Osteoblast (primary cell): ENCODE data around the gene ASGR1. TPM values are rescaled to one million over a fixed set of nuclear protein-coding genes. Genes with fewer than 3 reads are reported as not detected.
A peak's percentile ranks its signal among the peaks of the same experiment; 100 is the strongest.

Experiments used
- DNase-seq: peaks from one replicate; pipeline ENCODE4 v3.0.0; 2011; ENCODE audit warnings: low spot score, mixed read lengths; ENCODE audit not compliant: insufficient read length; ENCODE audit errors: missing footprints
- H2AFZ ChIP-seq: 2 replicates; pipeline ENCODE4 v1.6.0; 2011; ENCODE audit warnings: mild to moderate bottlenecking, low read length
- H3K27ac ChIP-seq: 2 replicates; pipeline ENCODE4 v1.5.1; 2011; ENCODE audit warnings: mild to moderate bottlenecking, low read depth, low read length, moderate library complexity
- H3K27me3 ChIP-seq: 2 replicates; pipeline ENCODE4 v1.6.0; 2012; ENCODE audit warnings: mild to moderate bottlenecking, control low read depth, inconsistent platforms, low read length, moderate library complexity; ENCODE audit not compliant: insufficient read depth
- H3K36me3 ChIP-seq: 2 replicates; pipeline ENCODE4 v1.5.1; 2011; ENCODE audit warnings: mild to moderate bottlenecking, low read length, control low read depth, moderate library complexity; ENCODE audit not compliant: insufficient read depth
- H3K4me1 ChIP-seq: 2 replicates; pipeline ENCODE4 v1.5.1; 2011; ENCODE audit warnings: mild to moderate bottlenecking, low read length, control low read depth, moderate library complexity; ENCODE audit not compliant: insufficient read depth
- H3K4me2 ChIP-seq: 2 replicates; pipeline ENCODE4 v1.6.0; 2011; ENCODE audit warnings: mild to moderate bottlenecking, low read length; ENCODE audit not compliant: insufficient read depth
- H3K4me3 ChIP-seq: fragments of 200-600 bp; sonication (generic); 3 replicates; pipeline ENCODE4 v1.5.1; 2012; ENCODE audit warnings: mild to moderate bottlenecking, low read length, inconsistent platforms; ENCODE audit not compliant: insufficient read depth
- H3K79me2 ChIP-seq: 2 replicates; pipeline ENCODE4 v1.6.0; 2012; ENCODE audit warnings: mild to moderate bottlenecking, low read length, control low read depth, inconsistent platforms; ENCODE audit not compliant: insufficient read depth
- H3K9me3 ChIP-seq: 2 replicates; pipeline ENCODE4 v1.5.1; 2011; ENCODE audit warnings: low read depth, low read length, control low read depth
- H4K20me1 ChIP-seq: 2 replicates; pipeline ENCODE4 v1.6.0; 2012; ENCODE audit warnings: mild to moderate bottlenecking, low read length, control low read depth; ENCODE audit not compliant: insufficient read depth
- total RNA-seq: library from RNA; depleted of rRNA; stranded (reverse); fragments of >200 nt; gene quantifications from 2 replicates; pipeline ENCODE4 v1.2.3, GENCODE V29; 2012
- TF ChIP-seq, protein P1 (sequence below): IDR thresholded peaks from 2 replicates; pipeline ENCODE4 v1.5.1; 2011; ENCODE audit warnings: mild to moderate bottlenecking, low read depth, low read length, moderate library complexity; ENCODE audit errors: extremely low read depth

Gene ASGR1
- total RNA-seq, 1 donor: 1.1 TPM

DNA sequence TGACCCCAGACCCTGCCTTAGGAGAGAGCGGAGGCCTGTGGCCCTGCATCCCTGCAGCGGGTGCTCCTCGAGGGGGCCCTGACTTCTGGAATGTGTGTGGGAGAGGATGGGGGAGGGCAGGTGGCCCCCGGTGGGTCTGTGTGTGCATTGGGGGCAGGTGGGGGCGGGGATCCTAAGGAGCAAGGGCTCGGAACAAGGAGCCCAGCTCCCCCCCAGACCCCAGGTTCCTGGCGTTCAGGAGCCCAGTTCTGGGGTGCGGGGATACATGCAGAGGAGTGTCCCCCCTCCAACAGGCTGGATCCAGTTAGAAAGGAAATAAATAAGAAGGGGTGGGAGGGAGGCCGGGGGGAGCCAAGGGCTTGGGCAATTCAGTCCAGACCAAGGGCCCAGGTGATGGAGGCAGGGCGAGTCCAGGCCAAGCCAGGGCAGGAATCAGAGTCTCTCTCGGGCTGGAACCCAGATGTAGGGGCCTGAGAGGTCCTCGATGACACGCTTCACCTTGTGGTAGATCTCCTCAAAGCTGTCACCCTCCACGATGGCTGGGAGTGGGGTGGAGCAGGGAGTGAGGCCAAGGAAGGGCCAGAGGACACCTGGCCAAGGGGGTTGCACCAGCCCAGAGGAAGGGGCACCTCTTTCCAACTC, 11.2 kb upstream of the ASGR1 start:
- H3K4me3 ChIP-seq: no peak overlapping the region
- TF ChIP-seq, protein P1, sequence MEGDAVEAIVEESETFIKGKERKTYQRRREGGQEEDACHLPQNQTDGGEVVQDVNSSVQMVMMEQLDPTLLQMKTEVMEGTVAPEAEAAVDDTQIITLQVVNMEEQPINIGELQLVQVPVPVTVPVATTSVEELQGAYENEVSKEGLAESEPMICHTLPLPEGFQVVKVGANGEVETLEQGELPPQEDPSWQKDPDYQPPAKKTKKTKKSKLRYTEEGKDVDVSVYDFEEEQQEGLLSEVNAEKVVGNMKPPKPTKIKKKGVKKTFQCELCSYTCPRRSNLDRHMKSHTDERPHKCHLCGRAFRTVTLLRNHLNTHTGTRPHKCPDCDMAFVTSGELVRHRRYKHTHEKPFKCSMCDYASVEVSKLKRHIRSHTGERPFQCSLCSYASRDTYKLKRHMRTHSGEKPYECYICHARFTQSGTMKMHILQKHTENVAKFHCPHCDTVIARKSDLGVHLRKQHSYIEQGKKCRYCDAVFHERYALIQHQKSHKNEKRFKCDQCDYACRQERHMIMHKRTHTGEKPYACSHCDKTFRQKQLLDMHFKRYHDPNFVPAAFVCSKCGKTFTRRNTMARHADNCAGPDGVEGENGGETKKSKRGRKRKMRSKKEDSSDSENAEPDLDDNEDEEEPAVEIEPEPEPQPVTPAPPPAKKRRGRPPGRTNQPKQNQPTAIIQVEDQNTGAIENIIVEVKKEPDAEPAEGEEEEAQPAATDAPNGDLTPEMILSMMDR: no peak
- no peaks in the 10 kb centered on the region for H3K4me1 ChIP-seq
- no peak overlapping the region for H3K27ac ChIP-seq
- peaks cover 2% of the 10 kb centered on the region for H4K20me1 ChIP-seq
- DNase-seq: peak; percentile 62
- H3K27me3 ChIP-seq: no peaks in the 10 kb centered on the region
- no peaks in the 10 kb centered on the region for H3K79me2 ChIP-seq
- peaks cover 35% of the 10 kb centered on the region for H3K36me3 ChIP-seq
- H3K9me3 ChIP-seq: no peaks in the 10 kb centered on the region
- no peak overlapping the region for H2AFZ ChIP-seq
- no peak overlapping the region for H3K4me2 ChIP-seq

DNA sequence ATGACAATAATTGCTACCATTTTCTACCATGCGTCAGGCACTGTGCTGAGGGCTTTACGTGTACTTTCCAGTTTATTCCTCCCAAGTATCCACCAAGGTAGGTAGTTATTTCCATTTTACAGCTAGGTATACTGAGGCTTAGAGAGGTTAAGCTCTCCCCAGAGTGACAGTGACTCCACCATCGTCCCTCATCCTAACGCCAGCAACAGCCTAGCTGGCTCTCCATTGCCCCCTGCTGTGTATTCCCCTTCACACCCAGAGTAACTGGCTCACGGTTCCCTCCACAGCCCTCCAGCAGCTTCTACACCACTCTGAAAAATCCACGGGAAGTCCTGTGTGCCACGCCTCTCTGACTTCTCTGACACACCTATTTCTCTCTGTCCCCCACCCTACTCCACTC, 7.1 kb upstream of the ASGR1 start:
- Histone ChIP-seq H3K27ac (no peak overlapping the region), H3K36me3 (peaks cover 11% of the 10 kb centered on the region), H3K4me1 (no peaks in the 10 kb centered on the region), H2AFZ (no peak overlapping the region), H3K4me2 (no peak overlapping the region), H4K20me1 (no peaks in the 10 kb centered on the region), H3K79me2 (no peaks in the 10 kb centered on the region), H3K4me3 (no peak overlapping the region), H3K9me3 (no peaks in the 10 kb centered on the region), H3K27me3 (no peaks in the 10 kb centered on the region)
- TF ChIP-seq, protein P1: peak; percentile 19
- peak; percentile 92 for DNase-seq

DNA sequence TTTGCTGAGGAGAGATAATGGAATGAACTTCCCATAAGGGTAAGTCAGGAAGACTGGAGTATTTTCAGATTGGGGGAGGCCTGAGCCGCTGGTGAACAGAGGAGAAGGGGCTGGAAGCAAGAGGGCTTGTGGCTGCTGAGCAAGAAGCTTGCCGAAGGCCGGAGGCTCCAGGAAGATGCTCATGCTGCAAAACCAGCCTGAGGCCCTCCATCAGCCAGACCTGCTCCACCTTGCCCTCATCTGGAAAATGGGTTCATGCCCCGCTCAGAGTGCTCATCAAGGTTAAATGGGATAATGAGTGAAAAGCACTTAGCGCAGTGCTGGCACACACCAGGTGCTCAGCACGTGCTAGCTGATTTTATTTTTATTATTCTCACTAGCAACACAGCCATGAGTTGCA, 5.5 kb upstream of the ASGR1 start:
- no peak overlapping the region for H2AFZ ChIP-seq
- H3K4me1 ChIP-seq: no peaks in the 10 kb centered on the region
- no peaks in the 10 kb centered on the region for H4K20me1 ChIP-seq
- no peaks in the 10 kb centered on the region for H3K9me3 ChIP-seq
- DNase-seq: peak; percentile 35
- TF ChIP-seq, protein P1: no peak
- H3K27ac ChIP-seq: no peak overlapping the region
- H3K36me3 ChIP-seq: peaks cover 4% of the 10 kb centered on the region
- no peaks in the 10 kb centered on the region for H3K27me3 ChIP-seq
- no peaks in the 10 kb centered on the region for H3K79me2 ChIP-seq
- no peak overlapping the region for H3K4me3 ChIP-seq
- H3K4me2 ChIP-seq: no peak overlapping the region

DNA sequence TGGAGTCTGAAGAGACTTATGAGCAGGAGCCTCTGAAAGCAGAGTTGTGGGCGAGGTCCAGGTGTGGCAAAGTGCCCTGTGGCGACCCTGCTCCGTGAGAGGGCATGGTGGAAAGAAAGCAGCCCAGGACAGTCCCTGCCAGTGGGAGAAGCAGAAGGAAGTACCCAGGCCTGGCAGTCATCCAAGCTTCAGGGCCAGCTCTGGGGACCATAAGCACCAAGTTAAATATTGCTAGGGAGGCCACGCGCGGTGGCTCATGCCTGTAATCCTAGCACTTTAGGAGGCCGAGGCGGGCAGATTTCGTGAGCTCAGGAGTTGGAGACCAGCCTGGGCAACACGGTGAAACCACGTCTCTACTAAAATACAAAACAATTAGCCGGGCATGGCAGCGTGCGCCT, 4.9 kb upstream of the ASGR1 start:
- Histone ChIP-seq H3K79me2 (no peaks in the 10 kb centered on the region), H3K4me1 (no peaks in the 10 kb centered on the region), H3K27ac (no peak overlapping the region), H3K36me3 (peaks cover 4% of the 10 kb centered on the region), H3K27me3 (no peaks in the 10 kb centered on the region), H4K20me1 (no peaks in the 10 kb centered on the region), H3K4me3 (no peak overlapping the region), H2AFZ (no peak overlapping the region), H3K4me2 (no peak overlapping the region), H3K9me3 (no peaks in the 10 kb centered on the region)
- TF ChIP-seq, protein P1: no peak
- DNase-seq: no peak
